Endothelial cell of umbilical vein (primary cell): ENCODE measurements around the gene STT3B. TPM values are rescaled to one million over a fixed set of nuclear protein-coding genes. Genes with fewer than 3 reads are reported as not detected.

ENCODE experiments used
- BruUV-seq: library from RNA; stranded (reverse); fragments of 400-500 nt; replicated peaks from 2 replicates; lab custom pipeline; 2021; lab: Mats Ljungman, UMichigan
- CTCF ChIA-PET: fragments of 300-600, 350-600 bp; sonication (Branson Sonifier 250); formaldehyde crosslinking; loops from one replicate; lab custom pipeline; 2021; ENCODE audit warnings: antibody characterized with exemption, inconsistent platforms; lab: Charles Lee
- POLR2A ChIA-PET: fragments of 300-600, 350-600 bp; sonication (Branson Sonifier 250); formaldehyde crosslinking; loops from one replicate; lab custom pipeline; 2021; ENCODE audit warnings: antibody characterized with exemption, inconsistent platforms; lab: Charles Lee
- DNase-seq: peaks from one replicate; pipeline ENCODE4 v3.0.0-alpha.2; 2011; ENCODE audit warnings: low read depth, low spot score
- FAIRE-seq: peaks from 2 replicates; lab custom pipeline; 2011; peaks lifted over from hg19 to GRCh38; lab: Jason Lieb, UNC
- H2AFZ ChIP-seq: 2 replicates; pipeline ENCODE4 v1.6.0; 2012; ENCODE audit warnings: low read depth, low read length, control low read depth, inconsistent platforms
- H3K27ac ChIP-seq: 2 replicates; pipeline ENCODE4 v1.5.1; 2011; ENCODE audit warnings: low read depth, mild to moderate bottlenecking, control low read depth, low read length, moderate library complexity; ENCODE audit not compliant: insufficient read depth
- H3K27me3 ChIP-seq, 2 experiments: 2 replicates each; pipeline versions ENCODE4 v1.6.0 to v1.6.1; 2011; ENCODE audit warnings: low read length in 2 of 2, mixed read lengths in 1 of 2; ENCODE audit not compliant: control insufficient read depth in 2 of 2, insufficient read depth in 2 of 2
- H3K36me3 ChIP-seq, 2 experiments: 2 replicates in 1 of 2; 3 replicates in 1 of 2; pipeline ENCODE4 v1.5.1; 2011; ENCODE audit warnings: low read length in 2 of 2, mild to moderate bottlenecking in 1 of 2, moderate library complexity in 1 of 2; ENCODE audit not compliant: control insufficient read depth in 2 of 2, insufficient read depth in 2 of 2; ENCODE audit errors: extremely low read depth in 1 of 2
- H3K4me1 ChIP-seq: 3 replicates; pipeline ENCODE4 v1.5.1; 2011; ENCODE audit warnings: mild to moderate bottlenecking, low read length; ENCODE audit not compliant: control insufficient read depth, insufficient read depth; ENCODE audit errors: extremely low read depth
- H3K4me2 ChIP-seq: 2 replicates; pipeline ENCODE4 v1.6.1; 2011; ENCODE audit warnings: low read length, control low read depth, mixed read lengths; ENCODE audit not compliant: insufficient read depth
- H3K4me3 ChIP-seq, 3 experiments: fragments of 200-600 bp in 1 of 3; sonication (generic), shearing (Covaris generic) in 1 of 3; replicated peaks in 1 of 3; 2 replicates each; pipeline ENCODE4 v1.5.1; 2011 to 2016; ENCODE audit warnings: control low read depth in 3 of 3, low read length in 3 of 3, mild to moderate bottlenecking in 2 of 3, inconsistent platforms in 1 of 3, low read depth in 1 of 3, moderate library complexity in 1 of 3; ENCODE audit not compliant: insufficient read depth in 1 of 3
- H3K79me2 ChIP-seq: 2 replicates; pipeline ENCODE4 v1.6.0; 2012; ENCODE audit warnings: low read length, inconsistent platforms; ENCODE audit not compliant: control insufficient read depth, insufficient read depth
- H3K9ac ChIP-seq: replicated peaks from 2 replicates; pipeline ENCODE3; 2011; ENCODE audit warnings: low read length, control low read depth; ENCODE audit not compliant: insufficient read depth; ENCODE audit errors: extremely low read depth
- H3K9me1 ChIP-seq: replicated peaks from 3 replicates; pipeline ENCODE4 v1.6.0; 2011; ENCODE audit warnings: mild to moderate bottlenecking, low read length; ENCODE audit not compliant: control insufficient read depth, insufficient read depth; ENCODE audit errors: extremely low read depth
- H3K9me3 ChIP-seq: replicated peaks from 2 replicates; pipeline ENCODE4 v1.5.1; 2012; ENCODE audit warnings: low read length, inconsistent platforms; ENCODE audit not compliant: control insufficient read depth, insufficient read depth
- H4K20me1 ChIP-seq: replicated peaks from 2 replicates; pipeline ENCODE3; 2011; ENCODE audit warnings: mild to moderate bottlenecking, low read length; ENCODE audit not compliant: control insufficient read depth, insufficient read depth; ENCODE audit errors: extremely low read depth
- EZH2 ChIP-seq: IDR thresholded peaks from 2 replicates; pipeline ENCODE4 v1.6.1; 2012; ENCODE audit warnings: borderline replicate concordance, low read depth, mild to moderate bottlenecking, moderate library complexity, low read length, inconsistent platforms; ENCODE audit not compliant: severe bottlenecking
- FOS ChIP-seq: IDR thresholded peaks from 2 replicates; pipeline ENCODE4 v1.6.1; 2011; ENCODE audit warnings: mild to moderate bottlenecking, low read length, moderate library complexity, borderline replicate concordance; ENCODE audit not compliant: insufficient read depth
- GATA2 ChIP-seq: IDR thresholded peaks from 2 replicates; pipeline ENCODE4 v1.7.0; 2011; ENCODE audit warnings: low read depth, mild to moderate bottlenecking, moderate library complexity, mixed read lengths, low read length; ENCODE audit not compliant: insufficient read length, insufficient read depth
- JUN ChIP-seq: IDR thresholded peaks from 2 replicates; pipeline ENCODE4 v1.6.1; 2011; ENCODE audit warnings: borderline replicate concordance, low read depth; ENCODE audit not compliant: insufficient read length, insufficient read depth
- MYC ChIP-seq: IDR thresholded peaks from one replicate; pipeline ENCODE4 v1.6.1; 2011; ENCODE audit warnings: mild to moderate bottlenecking, low read depth, low read length
- POLR2A ChIP-seq: IDR thresholded peaks from 2 replicates; pipeline ENCODE4 v1.6.1; 2012; ENCODE audit warnings: low read depth, mild to moderate bottlenecking, control low read depth, low read length
- POLR2AphosphoS5 ChIP-seq: IDR thresholded peaks from 2 replicates; pipeline ENCODE4 v1.6.1; 2012; ENCODE audit warnings: low read depth, mild to moderate bottlenecking, control low read depth, low read length, moderate library complexity; ENCODE audit not compliant: insufficient read depth
- dilution Hi-C: fragments of 300-500 bp; cut with MboI; formaldehyde crosslinking; loops from one replicate; pipeline ENCODE4 v1.15.0; 2019; ENCODE audit warnings: low sequenced_read_pairs; ENCODE audit not compliant: extremely low pct_ligation_motif_present
- intact Hi-C: fragments of 100-400 bp; cut with micrococcal nuclease; formaldehyde crosslinking; loops from one replicate; pipeline ENCODE4 v1.10.0; 2022
- polyA plus RNA-seq, 4 experiments: library from polyadenylated mRNA; depleted of rRNA in 3 of 4; stranded (reverse) in 3 of 4; unstranded in 1 of 4; fragments of >200 nt; gene quantifications; 2 replicates each; pipeline versions ENCODE4 v1.2.1 to v1.2.3, GENCODE V29; 2011 to 2012; ENCODE audit warnings: missing spikeins in 1 of 4
- total RNA-seq: library from RNA; stranded (reverse); gene quantifications from 2 replicates; pipeline ENCODE4 v1.2.3, GENCODE V29; 2021
- TF ChIP-seq, protein P1 (sequence below): IDR thresholded peaks from 2 replicates; pipeline ENCODE4 v1.6.1; 2011; ENCODE audit not compliant: insufficient read depth, insufficient read length
- TF ChIP-seq, protein P2 (sequence below), 2 donors: IDR thresholded peaks; 1 replicate in 1 of 2; 2 replicates in 1 of 2; pipeline ENCODE4 v1.5.1; 2011; ENCODE audit warnings: low read length in 2 of 2, mild to moderate bottlenecking in 2 of 2, moderate library complexity in 2 of 2, control low read depth in 1 of 2, inconsistent platforms in 1 of 2, low read depth in 1 of 2; ENCODE audit not compliant: insufficient read depth in 1 of 2; ENCODE audit errors: extremely low read depth in 1 of 2

The STT3B gene
- total and polyA plus RNA-seq, 2 donors (not counting 3 experiments of a cell fraction or from before 2014, with no cell fraction given) = 56.4 to 113 TPM

DNA sequence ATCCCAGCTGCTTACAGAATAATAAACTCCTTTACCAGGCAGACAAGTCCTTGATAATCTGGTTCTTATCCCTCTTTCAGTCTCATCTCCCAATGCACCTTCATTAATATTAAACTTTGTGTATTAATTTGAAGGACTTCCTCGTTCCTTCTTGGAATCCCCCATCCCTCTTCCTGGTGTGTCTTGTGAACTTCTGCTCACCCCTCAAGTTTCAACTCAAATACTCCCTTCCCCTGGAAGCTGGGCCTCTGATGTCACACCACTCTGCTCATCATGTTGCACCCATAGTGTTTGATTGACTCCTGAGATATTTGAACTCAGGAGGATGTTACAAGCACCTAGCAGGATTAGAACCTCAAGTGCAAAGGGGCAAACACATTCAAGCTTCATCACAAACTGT is 3.3 kb upstream of the STT3B start:
- no peak for FAIRE-seq
- dilution Hi-C loops = no loop called here
- H3K27me3 ChIP-seq = peaks cover 17 to 18% of the 10 kb centered on the region in 2 experiments
- TF ChIP-seq POLR2AphosphoS5 (no peak), FOS (no peak), EZH2 (no peak), JUN (no peak), POLR2A (no peak), GATA2 (no peak), MYC (no peak)
- TF ChIP-seq, protein P1, sequence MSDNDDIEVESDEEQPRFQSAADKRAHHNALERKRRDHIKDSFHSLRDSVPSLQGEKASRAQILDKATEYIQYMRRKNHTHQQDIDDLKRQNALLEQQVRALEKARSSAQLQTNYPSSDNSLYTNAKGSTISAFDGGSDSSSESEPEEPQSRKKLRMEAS = no peak
- TF ChIP-seq, protein P2, sequence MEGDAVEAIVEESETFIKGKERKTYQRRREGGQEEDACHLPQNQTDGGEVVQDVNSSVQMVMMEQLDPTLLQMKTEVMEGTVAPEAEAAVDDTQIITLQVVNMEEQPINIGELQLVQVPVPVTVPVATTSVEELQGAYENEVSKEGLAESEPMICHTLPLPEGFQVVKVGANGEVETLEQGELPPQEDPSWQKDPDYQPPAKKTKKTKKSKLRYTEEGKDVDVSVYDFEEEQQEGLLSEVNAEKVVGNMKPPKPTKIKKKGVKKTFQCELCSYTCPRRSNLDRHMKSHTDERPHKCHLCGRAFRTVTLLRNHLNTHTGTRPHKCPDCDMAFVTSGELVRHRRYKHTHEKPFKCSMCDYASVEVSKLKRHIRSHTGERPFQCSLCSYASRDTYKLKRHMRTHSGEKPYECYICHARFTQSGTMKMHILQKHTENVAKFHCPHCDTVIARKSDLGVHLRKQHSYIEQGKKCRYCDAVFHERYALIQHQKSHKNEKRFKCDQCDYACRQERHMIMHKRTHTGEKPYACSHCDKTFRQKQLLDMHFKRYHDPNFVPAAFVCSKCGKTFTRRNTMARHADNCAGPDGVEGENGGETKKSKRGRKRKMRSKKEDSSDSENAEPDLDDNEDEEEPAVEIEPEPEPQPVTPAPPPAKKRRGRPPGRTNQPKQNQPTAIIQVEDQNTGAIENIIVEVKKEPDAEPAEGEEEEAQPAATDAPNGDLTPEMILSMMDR (IDR thresholded peaks at IDR 0.05; ENCODE audit: extremely low read depth in 1 of 2, insufficient read depth in 1 of 2, low read depth in 1 of 2, low read length in 2 of 2) = no peak
- no peaks in the 10 kb centered on the region for H4K20me1 ChIP-seq
- H3K9me1 ChIP-seq = no peaks in the 10 kb centered on the region
- no peak overlapping the region for H3K4me3 ChIP-seq
- peaks cover 15% of the 10 kb centered on the region for H3K79me2 ChIP-seq
- H3K27ac ChIP-seq = no peak overlapping the region
- H3K4me1 ChIP-seq = peaks cover 17% of the 10 kb centered on the region
- DNase-seq = no peak
- ChIA-PET POLR2A (no interaction called here), CTCF (no interaction called here)
- no peaks in the 10 kb centered on the region for H3K36me3 ChIP-seq
- intact Hi-C loops = no loop called here
- BruUV-seq = no TSS peak
- no peaks in the 10 kb centered on the region for H3K9me3 ChIP-seq
- no peak overlapping the region for H3K4me2 ChIP-seq
- H2AFZ ChIP-seq = no peak overlapping the region
- H3K9ac ChIP-seq = no peak overlapping the region
